Kidney (tissue), 14 donors: ENCODE data around the gene PPM1N. TPM values are rescaled to one million over a fixed set of nuclear protein-coding genes. Genes with fewer than 3 reads are reported as not detected.

Source experiments
- DNase-seq, 5 donors: peaks; one replicate each; pipeline ENCODE4 v3.0.0-alpha.2; 2013 to 2020
- FAIRE-seq: peaks from 2 replicates; lab custom pipeline; 2012; peaks lifted over from hg19 to GRCh38; lab: Jason Lieb, UNC
- H3K27ac ChIP-seq, 2 donors: one replicate each; pipeline ENCODE4 v1.7.0; 2013; ENCODE audit warnings: low read depth in 2 of 2, low read length in 2 of 2, inconsistent platforms in 1 of 2
- H3K27me3 ChIP-seq: one replicate; pipeline ENCODE4 v1.7.1; 2013; ENCODE audit warnings: low read length, inconsistent platforms; ENCODE audit not compliant: control insufficient read depth, insufficient read depth
- H3K36me3 ChIP-seq, 3 donors: one replicate each; pipeline versions ENCODE4 v1.7.0 to v1.7.1; 2013; ENCODE audit warnings: low read length in 3 of 3, control low read depth in 1 of 3, inconsistent platforms in 1 of 3; ENCODE audit not compliant: insufficient read depth in 3 of 3, control insufficient read depth in 2 of 3
- H3K4me1 ChIP-seq, 3 donors: one replicate each; pipeline versions ENCODE4 v1.7.0 to v1.7.1; 2013; ENCODE audit warnings: low read length in 3 of 3, inconsistent platforms in 1 of 3, low read depth in 1 of 3; ENCODE audit not compliant: control insufficient read depth in 2 of 3, insufficient read depth in 2 of 3
- H3K4me3 ChIP-seq, 3 donors: one replicate each; pipeline versions ENCODE4 v1.7.0 to v1.8.1; 2013; ENCODE audit warnings: low read length in 3 of 3, control low read depth in 1 of 3, inconsistent platforms in 1 of 3
- H3K9ac ChIP-seq, 3 donors: one replicate each; pipeline versions ENCODE4 v1.7.0 to v1.7.1; 2013; ENCODE audit warnings: low read length in 3 of 3, control low read depth in 1 of 3, inconsistent platforms in 1 of 3
- H3K9me3 ChIP-seq, 3 donors: one replicate each; pipeline versions ENCODE4 v1.7.0 to v1.7.1; 2013; ENCODE audit warnings: low read length in 3 of 3, control low read depth in 1 of 3, inconsistent platforms in 1 of 3; ENCODE audit not compliant: control insufficient read depth in 2 of 3, insufficient read depth in 1 of 3
- CTCF ChIP-seq: IDR thresholded peaks from 3 replicates; pipeline ENCODE4 v1.5.1; 2012; ENCODE audit warnings: mild to moderate bottlenecking, moderate library complexity, borderline replicate concordance; ENCODE audit not compliant: insufficient read depth; ENCODE audit errors: extremely low read depth
- intact Hi-C: fragments of 100-400 bp; cut with DNase I; formaldehyde crosslinking; loops from one replicate; pipeline ENCODE4 v1.11.1; 2022
- polyA plus RNA-seq: library from polyadenylated mRNA; stranded (reverse); fragments of 350-450 nt; fragmentation: Illumina TruSeq; extraction: RNeasy Lipid Tissue Mini Kit (QIAGEN cat#74804); gene quantifications from one replicate; pipeline ENCODE4 v1.2.3, GENCODE V29; 2014; ENCODE audit warnings: low read depth, low replicate concordance; ENCODE audit not compliant: insufficient read depth
- total RNA-seq: library from RNA; stranded (reverse); fragmentation: NEBNext Ultra II Directional; extraction: Animal tissue kit (Norgen Biotek cat#: 25700); gene quantifications from one replicate; pipeline ENCODE4 v1.2.1, GENCODE V29; 2021
- donor health status: control.
- donor health status: control.
- donor health status: control.
- donor health status: control.
- donor health status: control.
- donor health status: DM: yes; HTN: yes; CAD: no.
- donor health status: Normal renal cell carcinoma (clear cell type).

PPM1N gene
- total and polyA plus RNA-seq, 2 donors from 2014 or later, result 0.69 to 2.2 TPM

GRCh38 chr19:45473367-45473681 lies 24.9 kb upstream of the PPM1N start:
- TF ChIP-seq CTCF, result no peak
- Histone ChIP-seq H3K4me3 (no peak overlapping the region), H3K36me3 (no peaks in the 10 kb centered on the region), H3K4me1 (peaks cover 0 to 28% (median 5%) of the 10 kb centered on the region in 3 donors), H3K9ac (no peak overlapping the region), H3K27ac (no peak overlapping the region), H3K27me3 (peaks cover 22% of the 10 kb centered on the region), H3K9me3 (no peaks in the 10 kb centered on the region)
- intact Hi-C loops, result no loop called here
- DNase-seq (no peak), FAIRE-seq (no peak)

- peaks cover 22% of the 10 kb centered on the region for H3K27me3 ChIP-seq
- H3K27ac ChIP-seq, result no peak overlapping the region
- no peak overlapping the region for H3K4me3 ChIP-seq
- H3K9me3 ChIP-seq, result no peaks in the 10 kb centered on the region
- no peak for FAIRE-seq
- H3K9ac ChIP-seq, result no peak overlapping the region
- H3K36me3 ChIP-seq, result no peaks in the 10 kb centered on the region
- intact Hi-C loops, result no loop called here
- peak in 3 of 5 donors; percentile 32 to 50 (median 35) for DNase-seq
- H3K4me1 ChIP-seq, result peaks cover 0 to 24% (median 5%) of the 10 kb centered on the region in 3 donors
- no peak for TF ChIP-seq CTCF
These were observed 24.3 kb upstream of the PPM1N start for GRCh38 chr19:45473682-45474605.

GRCh38 chr19:45474606-45475521 lies 23.4 kb upstream of the PPM1N start:
- no peaks in the 10 kb centered on the region for H3K9me3 ChIP-seq
- peaks cover 0 to 20% (median 5%) of the 10 kb centered on the region in 3 donors for H3K4me1 ChIP-seq
- no peak overlapping the region for H3K4me3 ChIP-seq
- H3K36me3 ChIP-seq, result no peaks in the 10 kb centered on the region
- peak in 1 of 5 donors; percentile 60 for DNase-seq
- H3K27me3 ChIP-seq, result peaks cover 22% of the 10 kb centered on the region
- intact Hi-C loops, result no loop called here
- no peak overlapping the region for H3K9ac ChIP-seq
- TF ChIP-seq CTCF, result no peak
- FAIRE-seq, result no peak
- no peak overlapping the region for H3K27ac ChIP-seq
